Measurements from ENCODE around the gene TTC21B. TPM values are rescaled to one million over a fixed set of nuclear protein-coding genes. Genes with fewer than 3 reads are reported as not detected.

Gene TTC21B
- total RNA-seq, 1 experiment from 2014 or later = 9.8 TPM

DNA sequence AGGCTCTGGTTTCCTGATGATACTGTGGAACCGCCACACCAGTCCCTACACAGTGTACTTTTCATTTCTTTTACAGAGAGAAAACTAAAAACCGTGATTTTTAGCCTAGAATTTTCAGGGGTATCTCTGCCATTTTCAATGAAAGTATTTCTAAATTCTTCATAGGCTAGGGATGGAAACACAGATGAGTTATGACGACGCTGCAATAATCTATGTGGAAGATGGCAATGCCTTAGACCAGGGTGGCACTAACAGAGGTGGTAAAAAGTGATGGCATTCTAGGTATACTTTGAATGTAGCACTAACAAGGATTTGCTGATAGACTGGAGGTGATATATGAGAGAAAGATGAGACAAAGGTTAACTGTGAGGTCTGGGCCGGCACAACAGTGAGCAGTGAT is 56.5 kb downstream of the TTC21B start:
- Histone ChIP-seq H3K4me2 (no peak overlapping the region), H3F3A (ENCODE audit: insufficient read depth, low read depth) (no peaks in the 10 kb centered on the region), H3K4me3 (no peak overlapping the region), H3K9me2 (ENCODE audit: insufficient read depth) (no peaks in the 10 kb centered on the region), H3K36me3 (ENCODE audit: low read depth) (no peaks in the 10 kb centered on the region), H3K9me3 (ENCODE audit: insufficient read depth, low read depth) (no peaks in the 10 kb centered on the region), H3K79me2 (ENCODE audit: low read depth) (no peaks in the 10 kb centered on the region), H2AFZ (no peak overlapping the region), H3K27me3 (ENCODE audit: insufficient read depth, low read depth) (no peaks in the 10 kb centered on the region), H3K4me1 (replicated peaks; ENCODE audit: insufficient read depth) (no peaks in the 10 kb centered on the region), H3K27ac (no peak overlapping the region), H4K20me1 (ENCODE audit: insufficient read depth) (no peaks in the 10 kb centered on the region)
- no peak for TF ChIP-seq EZH2 (IDR thresholded peaks at IDR 0.05; ENCODE audit: low read depth)
- TF ChIP-seq, protein P1, sequence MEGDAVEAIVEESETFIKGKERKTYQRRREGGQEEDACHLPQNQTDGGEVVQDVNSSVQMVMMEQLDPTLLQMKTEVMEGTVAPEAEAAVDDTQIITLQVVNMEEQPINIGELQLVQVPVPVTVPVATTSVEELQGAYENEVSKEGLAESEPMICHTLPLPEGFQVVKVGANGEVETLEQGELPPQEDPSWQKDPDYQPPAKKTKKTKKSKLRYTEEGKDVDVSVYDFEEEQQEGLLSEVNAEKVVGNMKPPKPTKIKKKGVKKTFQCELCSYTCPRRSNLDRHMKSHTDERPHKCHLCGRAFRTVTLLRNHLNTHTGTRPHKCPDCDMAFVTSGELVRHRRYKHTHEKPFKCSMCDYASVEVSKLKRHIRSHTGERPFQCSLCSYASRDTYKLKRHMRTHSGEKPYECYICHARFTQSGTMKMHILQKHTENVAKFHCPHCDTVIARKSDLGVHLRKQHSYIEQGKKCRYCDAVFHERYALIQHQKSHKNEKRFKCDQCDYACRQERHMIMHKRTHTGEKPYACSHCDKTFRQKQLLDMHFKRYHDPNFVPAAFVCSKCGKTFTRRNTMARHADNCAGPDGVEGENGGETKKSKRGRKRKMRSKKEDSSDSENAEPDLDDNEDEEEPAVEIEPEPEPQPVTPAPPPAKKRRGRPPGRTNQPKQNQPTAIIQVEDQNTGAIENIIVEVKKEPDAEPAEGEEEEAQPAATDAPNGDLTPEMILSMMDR (conservative IDR thresholded peaks at IDR 0.05) = no peak
- BruUV-seq (replicated peaks) = no TSS peak
- POLR2A ChIA-PET (ENCODE audit: unreplicated experiment) = no interaction called here
- DNase-seq = no peak
- CTCF ChIA-PET = no interaction called here
- intact Hi-C loops (cut with micrococcal nuclease; ENCODE audit: unreplicated experiment) = no loop called here

DNA sequence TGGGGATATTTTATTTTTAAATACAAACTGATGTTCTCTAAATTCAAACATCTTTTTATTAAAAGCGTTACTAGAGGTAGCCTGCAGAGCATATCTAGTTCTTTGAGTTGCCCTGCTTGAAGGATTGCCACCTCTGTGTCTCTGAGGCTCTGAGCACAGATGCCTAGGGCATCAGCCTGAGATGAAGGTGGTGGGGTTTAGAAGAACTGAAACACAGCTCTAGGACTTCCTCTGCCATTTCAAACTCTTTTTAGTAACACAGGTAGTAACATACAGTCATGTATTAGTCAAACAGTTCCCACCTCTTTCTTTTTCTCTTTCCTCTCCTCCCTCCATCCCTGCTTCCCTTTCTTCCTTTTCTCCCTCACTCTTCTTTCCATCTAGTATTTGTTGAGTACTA is 57.6 kb downstream of the TTC21B start:
- H3K4me2 ChIP-seq = no peak overlapping the region
- H2AFZ ChIP-seq = no peak overlapping the region
- intact Hi-C loops (cut with micrococcal nuclease; ENCODE audit: unreplicated experiment) = no loop called here
- TF ChIP-seq EZH2 (IDR thresholded peaks at IDR 0.05; ENCODE audit: low read depth) = no peak
- TF ChIP-seq, protein P1 (conservative IDR thresholded peaks at IDR 0.05) = no peak
- H3K27ac ChIP-seq = no peak overlapping the region
- H3K4me3 ChIP-seq = no peak overlapping the region
- H3K36me3 ChIP-seq (ENCODE audit: low read depth) = no peaks in the 10 kb centered on the region
- no peaks in the 10 kb centered on the region for H3K27me3 ChIP-seq (ENCODE audit: insufficient read depth, low read depth)
- ChIA-PET POLR2A (ENCODE audit: unreplicated experiment) (no interaction called here), CTCF (interaction anchor here (0.7 kb wide), 1 partner anchor 1584 kb away, joined by 9 read pairs; no protein-coding TSS in a partner anchor)
- no TSS peak for BruUV-seq (replicated peaks)
- no peaks in the 10 kb centered on the region for H4K20me1 ChIP-seq (ENCODE audit: insufficient read depth)
- H3F3A ChIP-seq (ENCODE audit: insufficient read depth, low read depth) = no peaks in the 10 kb centered on the region
- no peaks in the 10 kb centered on the region for H3K79me2 ChIP-seq (ENCODE audit: low read depth)
- H3K9me3 ChIP-seq (ENCODE audit: insufficient read depth, low read depth) = no peaks in the 10 kb centered on the region
- no peak for DNase-seq
- H3K4me1 ChIP-seq (replicated peaks; ENCODE audit: insufficient read depth) = no peaks in the 10 kb centered on the region
- H3K9me2 ChIP-seq (ENCODE audit: insufficient read depth) = no peaks in the 10 kb centered on the region

DNA sequence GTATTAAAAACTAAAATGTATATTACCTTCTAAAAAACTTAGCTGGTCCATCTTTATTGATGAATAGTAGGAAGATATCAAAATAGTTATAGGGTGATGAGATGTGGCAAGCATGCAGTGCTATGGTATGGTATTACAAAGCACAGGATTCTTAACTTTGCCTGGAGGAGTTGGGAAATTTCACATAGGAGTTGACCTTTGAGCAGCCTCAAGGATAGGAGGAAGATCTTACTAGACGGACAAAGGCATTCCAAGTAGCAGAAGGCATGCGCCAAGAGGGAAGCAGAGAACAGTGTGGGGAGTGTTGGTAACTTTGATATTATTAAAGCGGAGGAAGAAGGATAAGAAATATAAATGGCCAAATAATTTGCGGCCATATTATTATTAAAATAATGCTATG is 60.0 kb downstream of the TTC21B start:
- no peak for TF ChIP-seq EZH2 (IDR thresholded peaks at IDR 0.05; ENCODE audit: low read depth)
- TF ChIP-seq, protein P1 (conservative IDR thresholded peaks at IDR 0.05) = no peak
- DNase-seq = no peak
- no peaks in the 10 kb centered on the region for H4K20me1 ChIP-seq (ENCODE audit: insufficient read depth)
- no peaks in the 10 kb centered on the region for H3K79me2 ChIP-seq (ENCODE audit: low read depth)
- H3K4me3 ChIP-seq = no peak overlapping the region
- no peak overlapping the region for H3K4me2 ChIP-seq
- no peaks in the 10 kb centered on the region for H3K27me3 ChIP-seq (ENCODE audit: insufficient read depth, low read depth)
- H3K27ac ChIP-seq = no peak overlapping the region
- H3K9me3 ChIP-seq (ENCODE audit: insufficient read depth, low read depth) = no peaks in the 10 kb centered on the region
- CTCF ChIA-PET = no interaction called here
- H3K4me1 ChIP-seq (replicated peaks; ENCODE audit: insufficient read depth) = no peaks in the 10 kb centered on the region
- POLR2A ChIA-PET (ENCODE audit: unreplicated experiment) = no interaction called here
- no peaks in the 10 kb centered on the region for H3F3A ChIP-seq (ENCODE audit: insufficient read depth, low read depth)
- intact Hi-C loops (cut with micrococcal nuclease; ENCODE audit: unreplicated experiment) = no loop called here
- no TSS peak for BruUV-seq (replicated peaks)
- no peaks in the 10 kb centered on the region for H3K9me2 ChIP-seq (ENCODE audit: insufficient read depth)
- H2AFZ ChIP-seq = no peak overlapping the region
- H3K36me3 ChIP-seq (ENCODE audit: low read depth) = no peaks in the 10 kb centered on the region

Data from PC-9 (cell line).